GM19023 (cell line): Measurements from ENCODE around the gene CHRNA5.
"Not testable (repeated sequence)": the region's sequence is repeated elsewhere in the genome, so short reads cannot be mapped to it uniquely, and the experiment has no call there.

Experiments
- ATAC-seq: cut with Tn5 transposase; IDR thresholded peaks from one replicate; pipeline ENCODE4 v1.9.1; 2021; ENCODE audit warnings: mild to moderate bottlenecking, moderate library complexity; ENCODE audit not compliant: unreplicated experiment

Gene CHRNA5

DNA sequence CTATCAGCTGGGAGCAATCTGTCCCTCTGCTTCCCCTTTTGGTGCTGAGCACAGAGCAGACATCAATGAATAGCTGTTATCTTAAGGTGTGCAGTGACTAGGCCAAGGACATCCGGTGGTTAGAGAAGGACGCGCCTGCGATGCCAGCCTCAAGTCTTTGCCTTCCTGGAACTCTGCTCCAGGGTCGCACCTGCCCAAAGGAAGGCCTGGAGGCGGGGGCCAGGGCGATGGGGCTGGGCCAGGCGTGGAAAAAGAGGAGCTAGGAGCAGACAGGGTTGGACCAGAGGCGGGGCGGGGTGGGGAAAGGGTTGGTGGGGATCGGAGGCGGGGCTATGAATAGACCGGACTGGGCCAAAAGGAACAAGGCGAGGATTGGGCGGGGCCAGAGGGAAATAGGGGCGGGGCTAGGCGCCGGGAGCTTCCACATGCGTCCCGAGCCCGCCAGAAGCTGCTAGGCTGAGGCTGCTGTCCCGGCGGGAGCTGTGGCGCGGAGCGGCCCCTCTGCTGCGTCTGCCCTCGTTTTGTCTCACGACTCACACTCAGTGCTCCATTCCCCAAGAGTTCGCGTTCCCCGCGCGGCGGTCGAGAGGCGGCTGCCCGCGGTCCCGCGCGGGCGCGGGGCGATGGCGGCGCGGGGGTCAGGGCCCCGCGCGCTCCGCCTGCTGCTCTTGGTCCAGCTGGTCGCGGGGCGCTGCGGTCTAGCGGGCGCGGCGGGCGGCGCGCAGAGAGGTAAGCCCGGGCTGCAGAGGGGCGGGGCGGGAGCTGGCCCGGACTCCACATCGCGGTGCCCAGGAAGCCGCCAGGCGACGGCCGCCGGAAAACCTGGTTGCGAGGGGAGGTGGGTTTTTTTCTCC lies at the start of gene CHRNA5:
Gene CHRNA5 (plus strand): TSS at position 424 of the 854 bp plus-strand sequence. CDS start 200 bp downstream, at position 624.
- peak; percentile 73 for ATAC-seq

DNA sequence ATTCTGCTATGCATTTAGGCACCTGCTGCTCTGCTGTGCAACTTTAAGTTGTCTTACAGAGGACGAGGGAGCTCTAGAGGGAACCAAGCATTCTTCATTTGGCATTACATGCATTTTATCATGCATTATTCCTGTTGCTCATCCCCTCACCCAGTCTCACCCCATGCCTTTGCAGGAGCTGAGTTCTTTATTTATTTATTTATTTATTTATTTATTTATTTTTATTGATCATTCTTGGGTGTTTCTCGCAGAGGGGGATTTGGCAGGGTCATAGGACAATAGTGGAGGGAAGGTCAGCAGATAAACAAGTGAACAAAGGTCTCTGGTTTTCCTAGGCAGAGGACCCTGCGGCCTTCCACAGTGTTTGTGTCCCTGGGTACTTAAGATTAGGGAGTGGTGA lies 45.3 kb upstream of the CHRNA5 start:
- not testable (repeated sequence) for ATAC-seq

GRCh38 chr15:78524230-78524629 lies 41.1 kb upstream of the CHRNA5 start:
- ATAC-seq = no peak

- no peak for ATAC-seq
Observed at GRCh38 chr15:78527325-78527724, 38.0 kb upstream of the CHRNA5 start.

DNA sequence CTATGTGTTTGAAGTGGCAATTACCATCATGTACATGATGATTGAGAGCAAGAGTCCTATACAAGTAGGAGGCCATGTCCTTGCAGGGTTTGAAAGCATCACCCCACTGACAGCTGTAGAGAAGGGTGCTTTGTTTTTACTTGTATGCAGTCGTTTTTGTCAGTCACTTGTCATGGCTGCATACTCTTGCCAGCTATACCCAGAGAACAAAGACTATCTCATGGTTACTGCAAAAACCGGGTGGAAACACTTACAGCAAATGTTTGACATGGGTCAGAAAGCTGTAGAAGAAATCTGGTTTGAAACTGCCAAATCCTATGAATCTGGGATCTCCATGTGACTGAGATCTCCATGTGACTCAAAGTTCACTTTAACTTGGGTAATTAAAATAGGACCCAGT lies 32.0 kb upstream of the CHRNA5 start:
- no peak for ATAC-seq

DNA sequence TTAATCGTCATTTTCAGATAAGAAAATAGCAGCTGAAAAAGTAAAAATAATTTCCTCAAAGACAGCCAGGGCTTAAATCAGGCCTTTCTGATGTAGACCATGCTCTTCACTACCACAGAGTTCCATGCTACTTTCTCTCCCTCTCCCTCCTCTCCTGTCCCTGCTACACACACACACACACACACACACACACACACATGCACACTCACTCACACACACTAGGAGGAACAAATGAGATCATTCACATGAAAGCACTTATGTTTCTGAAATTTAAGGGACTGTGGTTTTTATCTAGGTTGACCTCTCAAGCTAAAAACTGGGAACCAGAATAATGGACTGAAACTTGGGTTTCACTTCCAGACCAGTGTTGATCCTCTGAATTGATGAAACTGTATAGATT lies 29.2 kb upstream of the CHRNA5 start:
- ATAC-seq = no peak

- ATAC-seq = no peak
Observed at GRCh38 chr15:78537266-78537905, 27.9 kb upstream of the CHRNA5 start.

- ATAC-seq = no peak
Observed at GRCh38 chr15:78538358-78538757, 27.0 kb upstream of the CHRNA5 start.

DNA sequence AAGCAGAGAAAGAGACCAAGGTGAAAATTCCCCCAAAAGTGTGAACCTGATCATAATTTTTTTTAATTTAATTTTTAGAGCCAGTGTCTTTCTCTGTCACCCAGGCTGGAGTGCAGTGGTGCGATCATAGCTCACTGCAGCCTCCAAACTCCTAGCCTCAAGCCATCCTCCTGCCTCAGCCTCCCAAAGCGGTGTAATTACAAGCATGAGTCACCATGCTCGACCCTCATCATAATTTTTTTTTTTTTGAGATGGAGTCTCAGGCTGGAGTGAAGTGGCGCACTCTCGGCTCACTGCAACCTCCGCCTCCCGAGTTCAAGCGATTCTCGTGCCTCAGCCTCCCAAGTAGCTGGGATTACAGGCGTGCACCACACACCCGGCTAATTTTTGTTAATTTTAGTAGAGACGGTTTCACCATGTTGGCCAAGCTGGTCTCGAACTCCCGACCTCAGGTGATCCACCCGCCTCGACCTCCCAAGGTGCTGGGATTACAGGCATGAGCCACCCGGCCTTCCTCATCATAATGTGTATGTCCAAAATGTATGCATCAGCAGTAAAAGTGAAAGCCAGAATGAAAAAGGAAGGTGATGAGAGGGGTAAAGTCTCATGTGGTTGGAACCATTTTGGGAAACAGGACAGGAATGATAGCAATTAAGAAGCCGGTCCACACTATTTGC lies 25.7 kb upstream of the CHRNA5 start:
- ATAC-seq = not testable (repeated sequence)

- peak; percentile 86 for ATAC-seq
Observed at GRCh38 chr15:78540141-78540870, 25.0 kb upstream of the CHRNA5 start, which contains the start of gene PSMA4. TSS of gene PSMA4 (plus strand) at chr15:78540444. CDS start at chr15:78541928, 1,484 bp downstream.

- ATAC-seq = no peak
Observed at GRCh38 chr15:78540871-78541743, 24.2 kb upstream of the CHRNA5 start.

DNA sequence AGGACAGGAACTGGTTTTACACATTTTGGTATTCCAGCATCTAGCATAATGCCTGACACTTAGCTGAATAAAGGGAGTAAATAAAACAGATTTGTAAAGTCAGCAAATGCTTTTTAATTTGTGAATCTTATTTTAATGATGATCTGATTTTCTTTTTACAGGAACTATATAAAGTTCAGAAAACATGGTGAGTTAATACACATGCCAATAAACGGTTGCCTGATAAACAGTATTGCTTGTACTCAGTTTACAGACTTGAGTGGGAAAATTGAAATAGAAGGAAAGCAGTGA lies 23.6 kb upstream of the CHRNA5 start:
- no peak for ATAC-seq

DNA sequence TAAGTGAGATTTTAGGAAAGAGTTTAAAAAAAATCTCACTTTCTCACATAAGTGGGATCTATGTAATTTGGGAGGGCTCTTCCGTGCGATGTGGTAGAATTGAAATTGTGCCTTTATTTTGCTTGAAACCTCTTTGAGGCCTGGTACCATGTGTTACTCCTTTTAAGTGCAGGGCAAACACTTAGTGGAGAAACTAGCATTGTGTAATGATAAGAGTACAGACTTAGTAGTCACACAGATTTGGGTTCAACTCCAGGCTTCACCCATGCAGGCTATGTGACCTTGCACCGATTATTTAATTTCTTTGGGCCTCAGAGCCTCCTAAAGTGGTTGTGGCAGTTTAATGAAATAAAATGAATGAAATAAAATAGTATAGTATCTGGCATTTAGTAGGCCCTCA lies 22.7 kb upstream of the CHRNA5 start:
- ATAC-seq = no peak

DNA sequence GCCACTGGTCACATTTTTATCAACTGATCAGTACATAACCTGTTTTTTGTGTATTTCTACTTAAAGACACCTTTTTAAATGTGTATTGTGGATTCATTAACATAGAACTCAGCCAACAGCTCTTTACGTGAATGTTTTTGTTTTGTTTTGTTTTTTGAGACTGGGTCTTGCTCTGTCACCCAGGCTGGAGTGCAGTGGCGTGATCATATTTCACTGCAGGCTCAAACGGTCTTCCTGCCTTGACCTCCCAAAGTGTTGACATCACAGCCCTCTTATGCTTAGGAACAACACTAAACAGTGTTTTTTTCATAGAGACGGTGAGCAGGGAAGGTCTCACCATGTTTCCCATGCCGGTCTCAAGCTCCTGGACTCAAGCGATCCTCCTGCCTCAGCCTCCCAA lies 15.1 kb upstream of the CHRNA5 start:
- ATAC-seq = no peak

DNA sequence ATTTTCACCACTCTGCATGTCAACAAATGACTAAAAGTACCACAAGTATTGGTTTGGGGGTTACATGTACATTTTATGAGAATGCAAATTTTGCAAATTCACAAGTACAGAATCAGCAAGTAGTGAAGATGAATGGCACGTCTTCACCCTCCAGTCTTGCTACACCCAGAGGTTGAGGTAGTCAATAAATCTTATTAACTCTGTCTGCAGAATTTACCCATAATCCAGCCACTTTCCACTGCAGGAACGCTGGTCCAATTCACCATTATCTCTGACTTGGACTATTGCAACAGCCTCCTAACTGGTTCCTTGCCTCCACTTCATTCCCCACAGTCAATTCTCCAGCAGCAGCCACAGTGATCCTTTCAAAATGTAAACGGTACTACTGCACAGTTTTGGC lies 14.5 kb upstream of the CHRNA5 start:
- ATAC-seq = no peak

DNA sequence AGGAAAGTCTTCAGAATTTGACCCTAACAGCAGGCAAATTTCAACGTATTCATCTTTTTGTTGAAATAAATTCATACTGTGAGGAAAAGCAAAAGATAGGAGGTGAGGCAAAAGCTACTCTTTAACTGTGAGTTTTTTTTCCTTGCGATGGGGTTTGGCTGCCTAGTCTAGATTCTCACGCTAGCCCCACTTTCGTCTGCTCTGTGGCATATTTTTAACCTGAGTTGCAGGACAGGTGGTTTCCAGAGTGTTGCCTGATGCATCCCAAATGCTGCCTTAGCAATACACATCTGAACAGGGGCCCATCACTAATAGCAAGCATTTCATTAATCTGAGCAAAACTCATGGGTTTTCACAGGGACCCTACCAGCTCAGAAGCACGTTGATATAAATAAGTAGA lies 13.4 kb upstream of the CHRNA5 start:
- no peak for ATAC-seq

GRCh38 chr15:78552597-78552996 lies 12.7 kb upstream of the CHRNA5 start:
- ATAC-seq = no peak

- not testable (repeated sequence) for ATAC-seq
Observed at GRCh38 chr15:78560201-78560600, 5.1 kb upstream of the CHRNA5 start.

DNA sequence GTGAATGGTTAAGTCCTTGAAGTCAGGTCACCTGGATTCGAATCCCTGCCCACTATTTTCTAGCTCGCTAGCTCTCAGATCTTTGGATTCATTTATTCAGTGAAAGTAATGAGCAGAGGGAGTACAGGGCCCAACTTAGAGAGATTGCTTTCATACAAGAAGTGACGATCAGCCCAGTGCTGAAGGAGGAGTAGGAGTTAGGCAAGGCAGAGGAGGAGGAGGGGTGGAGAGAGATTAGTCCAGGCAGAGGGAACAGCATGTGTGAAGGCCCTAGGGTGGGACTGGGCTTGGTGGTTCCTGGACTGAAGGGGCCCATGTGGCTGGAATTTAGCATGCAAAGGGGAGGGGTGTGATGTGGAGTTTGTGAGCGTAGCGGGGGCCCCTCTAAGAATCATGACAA lies 3.8 kb upstream of the CHRNA5 start:
- ATAC-seq = no peak

DNA sequence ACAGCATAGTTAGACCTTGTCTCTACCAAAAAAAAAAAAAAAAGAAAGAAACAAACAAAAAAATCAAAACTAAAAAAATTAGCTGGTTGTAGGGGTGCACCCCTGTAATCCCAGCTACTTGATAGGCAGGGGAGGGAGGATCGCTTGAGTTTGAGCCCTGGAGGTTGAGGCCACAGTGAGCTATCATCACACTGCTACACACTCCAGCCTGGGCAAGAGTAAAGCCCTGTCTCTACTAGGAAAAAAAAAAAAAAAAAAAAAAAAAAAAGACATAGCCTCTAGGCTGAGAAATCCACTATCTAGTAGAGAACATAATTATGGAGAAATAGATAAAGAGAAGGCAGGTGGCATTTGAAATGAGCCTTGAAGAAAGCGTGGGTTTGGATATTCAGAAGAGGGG lies 2.2 kb upstream of the CHRNA5 start:
- ATAC-seq = no peak
